HG03439 (cell line): ENCODE measurements around the gene RTL10.

Source experiments
- ATAC-seq: cut with Tn5 transposase; IDR thresholded peaks from one replicate; pipeline ENCODE4 v1.9.1; 2021; ENCODE audit warnings: mild to moderate bottlenecking, moderate library complexity; ENCODE audit not compliant: unreplicated experiment

Gene RTL10

GRCh38 chr22:19866665-19867009 is 12.0 kb upstream of the RTL10 start:
- no peak for ATAC-seq

- ATAC-seq = no peak
These were observed 10.6 kb upstream of the RTL10 start for GRCh38 chr22:19865141-19865829.

- no peak for ATAC-seq
These were observed 9.9 kb upstream of the RTL10 start for GRCh38 chr22:19864538-19865106.

GRCh38 chr22:19863571-19863970 is 8.9 kb upstream of the RTL10 start:
- no peak for ATAC-seq

- no peak for ATAC-seq
These were observed 8.1 kb upstream of the RTL10 start for GRCh38 chr22:19862619-19863246.

GRCh38 chr22:19859861-19860510 is 5.3 kb upstream of the RTL10 start:
- ATAC-seq = no peak

- no peak for ATAC-seq
These were observed 2.7 kb upstream of the RTL10 start for GRCh38 chr22:19857382-19857781.

- peak; percentile 19 for ATAC-seq
These were observed 1.1 kb upstream of the RTL10 start for GRCh38 chr22:19855504-19856409.

GRCh38 chr22:19853879-19854777 is 546 bp downstream of the RTL10 start:
- no peak for ATAC-seq

GRCh38 chr22:19853058-19853878 is 1.4 kb downstream of the RTL10 start:
- ATAC-seq = no peak

GRCh38 chr22:19852177-19852781 is 2.4 kb downstream of the RTL10 start:
- ATAC-seq = no peak

GRCh38 chr22:19851291-19852176 is 3.1 kb downstream of the RTL10 start:
- no peak for ATAC-seq

- no peak for ATAC-seq
These were observed 3.9 kb downstream of the RTL10 start for GRCh38 chr22:19850763-19851109.

- no peak for ATAC-seq
These were observed 4.6 kb downstream of the RTL10 start for GRCh38 chr22:19849835-19850762.

GRCh38 chr22:19848298-19849224 is 6.1 kb downstream of the RTL10 start:
- ATAC-seq = no peak

- no peak for ATAC-seq
These were observed 7.4 kb downstream of the RTL10 start for GRCh38 chr22:19847345-19847632.
